Activated T-cell treated with anti-CD3 and anti-CD28 coated beads for 48 hours (primary cell): ENCODE results near the gene C17orf107.

Experiments
- DNase-seq: peaks from one replicate; pipeline ENCODE4 v3.0.0-alpha.2; 2020; ENCODE audit warnings: low read depth

C17orf107 gene

GRCh38 chr17:4950075-4950745 lies 50.9 kb downstream of the C17orf107 start:
- no peak for DNase-seq

- no peak for DNase-seq
Observed at GRCh38 chr17:4950746-4951204, 51.4 kb downstream of the C17orf107 start, which contains the start of gene ENO3. ENO3 (plus strand) TSS chr17:4951119; CDS start chr17:4951830, 711 bp downstream.

- DNase-seq = no peak
Observed at GRCh38 chr17:4951486-4951885, 52.1 kb downstream of the C17orf107 start.
